MM.1S (cell line): ENCODE results near the gene RRP36.

Source experiments
- DNase-seq: peaks from one replicate; pipeline ENCODE4 v3.0.0-alpha.2; 2015
- H2AFZ ChIP-seq: fragments of 300-600 bp; sonication (generic); 2 replicates; pipeline ENCODE4 v1.6.0; 2016; ENCODE audit warnings: antibody characterized with exemption, low read length
- H3F3A ChIP-seq: fragments of 300-600 bp; sonication (generic); 2 replicates; pipeline ENCODE4 v1.6.1; 2016; ENCODE audit warnings: mild to moderate bottlenecking, antibody characterized with exemption, low read length, moderate library complexity, mixed read lengths; ENCODE audit not compliant: insufficient read depth
- H3K27ac ChIP-seq: fragments of 300-600 bp; sonication (generic); 2 replicates; pipeline ENCODE4 v1.5.1; 2016; ENCODE audit warnings: mild to moderate bottlenecking, low read length
- H3K27me3 ChIP-seq: fragments of 300-600 bp; sonication (generic); replicated peaks from 2 replicates; pipeline ENCODE4 v1.6.0; 2016; ENCODE audit warnings: low read length; ENCODE audit not compliant: insufficient read depth
- H3K36me3 ChIP-seq: fragments of 300-600 bp; sonication (generic); replicated peaks from 2 replicates; pipeline ENCODE4 v1.6.1; 2016; ENCODE audit warnings: mild to moderate bottlenecking, low read length, mixed read lengths; ENCODE audit not compliant: insufficient read depth
- H3K4me1 ChIP-seq: fragments of 300-600 bp; sonication (generic); 2 replicates; pipeline ENCODE4 v1.6.1; 2016; ENCODE audit warnings: low read length, mixed read lengths
- H3K4me2 ChIP-seq: fragments of 300-600 bp; sonication (generic); 2 replicates; pipeline ENCODE4 v1.6.0; 2016; ENCODE audit warnings: low read depth, low read length
- H3K4me3 ChIP-seq: fragments of 300-600 bp; sonication (generic); 2 replicates; pipeline ENCODE4 v1.5.1; 2016; ENCODE audit warnings: low read length, mixed read lengths
- H3K79me2 ChIP-seq: fragments of 300-600 bp; sonication (generic); 2 replicates; pipeline ENCODE4 v1.6.1; 2016; ENCODE audit warnings: mixed run types, low read length, mixed read lengths
- H3K9ac ChIP-seq: fragments of 300-600 bp; sonication (generic); 2 replicates; pipeline ENCODE4 v1.6.1; 2016; ENCODE audit warnings: low read length, mixed read lengths
- H3K9me2 ChIP-seq: fragments of 300-600 bp; sonication (generic); replicated peaks from 2 replicates; pipeline ENCODE4 v1.6.1; 2016; ENCODE audit warnings: mild to moderate bottlenecking, low read length, mixed read lengths; ENCODE audit not compliant: insufficient read depth
- H3K9me3 ChIP-seq: fragments of 300-600 bp; sonication (generic); replicated peaks from 2 replicates; pipeline ENCODE4 v1.6.1; 2016; ENCODE audit warnings: mild to moderate bottlenecking, low read length, mixed read lengths; ENCODE audit not compliant: insufficient read depth
- H4K20me1 ChIP-seq: fragments of 300-600 bp; sonication (generic); 2 replicates; pipeline ENCODE4 v1.6.1; 2016; ENCODE audit warnings: mild to moderate bottlenecking, low read length, moderate library complexity, mixed read lengths; ENCODE audit not compliant: insufficient read depth
- EZH2 ChIP-seq: fragments of 300-600 bp; sonication (generic); optimal IDR thresholded peaks from 2 replicates; pipeline ENCODE3; 2017; ENCODE audit warnings: low read depth, mild to moderate bottlenecking, antibody characterized with exemption, low read length, mixed read lengths
- EZH2phosphoT487 ChIP-seq: fragments of 300-600 bp; sonication (generic); IDR thresholded peaks from 2 replicates; pipeline ENCODE4 v1.6.1; 2018; ENCODE audit warnings: antibody characterized with exemption, low read length
- TF ChIP-seq, protein P1 (sequence below): fragments of 300-600 bp; sonication (generic); IDR thresholded peaks from 2 replicates; pipeline ENCODE4 v1.5.1; 2016; ENCODE audit warnings: antibody characterized with exemption, low read length, mixed read lengths

The RRP36 gene

DNA sequence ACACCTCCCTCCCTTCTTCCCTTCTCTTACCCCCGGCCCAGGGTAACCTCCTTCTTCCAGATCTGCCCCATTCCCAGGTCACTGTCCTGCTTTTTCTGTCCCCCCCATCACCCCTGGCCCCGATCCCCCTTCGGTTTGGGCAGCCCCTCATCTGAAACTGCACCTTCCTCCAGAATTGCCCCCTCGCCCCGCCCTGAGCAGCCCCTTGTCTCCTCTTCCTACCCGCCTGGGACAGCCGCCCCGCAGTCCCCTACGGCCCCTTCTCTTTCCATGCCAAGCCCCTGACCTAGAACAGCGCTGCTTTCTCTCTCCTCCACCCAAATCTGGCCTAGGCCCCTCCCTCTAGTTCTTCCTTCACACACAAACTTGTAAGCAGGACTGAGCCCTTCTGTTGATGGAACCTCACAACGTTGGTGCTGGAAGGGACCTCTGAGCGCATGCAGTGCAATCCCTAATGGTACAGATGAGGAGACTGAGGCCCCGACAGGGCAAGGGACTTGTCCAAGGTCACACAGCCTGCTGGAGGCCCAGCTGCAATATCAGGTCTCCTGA lies 36.4 kb upstream of the RRP36 start:
- Histone ChIP-seq H2AFZ (peak overlapping the region; percentile 76), H3K4me2 (peak overlapping the region; percentile 70), H3K27ac (no peak overlapping the region), H3K4me1 (peaks cover 4% of the 10 kb centered on the region), H3K9me2 (no peaks in the 10 kb centered on the region), H3K79me2 (peaks cover 22% of the 10 kb centered on the region), H4K20me1 (no peaks in the 10 kb centered on the region), H3K27me3 (no peaks in the 10 kb centered on the region), H3F3A (no peaks in the 10 kb centered on the region), H3K9ac (peak overlapping the region; percentile 75), H3K4me3 (peak overlapping the region; percentile 81), H3K9me3 (no peaks in the 10 kb centered on the region), H3K36me3 (no peaks in the 10 kb centered on the region)
- TF ChIP-seq EZH2 = no peak
- no peak for TF ChIP-seq EZH2phosphoT487
- TF ChIP-seq, protein P1, sequence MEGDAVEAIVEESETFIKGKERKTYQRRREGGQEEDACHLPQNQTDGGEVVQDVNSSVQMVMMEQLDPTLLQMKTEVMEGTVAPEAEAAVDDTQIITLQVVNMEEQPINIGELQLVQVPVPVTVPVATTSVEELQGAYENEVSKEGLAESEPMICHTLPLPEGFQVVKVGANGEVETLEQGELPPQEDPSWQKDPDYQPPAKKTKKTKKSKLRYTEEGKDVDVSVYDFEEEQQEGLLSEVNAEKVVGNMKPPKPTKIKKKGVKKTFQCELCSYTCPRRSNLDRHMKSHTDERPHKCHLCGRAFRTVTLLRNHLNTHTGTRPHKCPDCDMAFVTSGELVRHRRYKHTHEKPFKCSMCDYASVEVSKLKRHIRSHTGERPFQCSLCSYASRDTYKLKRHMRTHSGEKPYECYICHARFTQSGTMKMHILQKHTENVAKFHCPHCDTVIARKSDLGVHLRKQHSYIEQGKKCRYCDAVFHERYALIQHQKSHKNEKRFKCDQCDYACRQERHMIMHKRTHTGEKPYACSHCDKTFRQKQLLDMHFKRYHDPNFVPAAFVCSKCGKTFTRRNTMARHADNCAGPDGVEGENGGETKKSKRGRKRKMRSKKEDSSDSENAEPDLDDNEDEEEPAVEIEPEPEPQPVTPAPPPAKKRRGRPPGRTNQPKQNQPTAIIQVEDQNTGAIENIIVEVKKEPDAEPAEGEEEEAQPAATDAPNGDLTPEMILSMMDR = no peak
- no peak for DNase-seq

DNA sequence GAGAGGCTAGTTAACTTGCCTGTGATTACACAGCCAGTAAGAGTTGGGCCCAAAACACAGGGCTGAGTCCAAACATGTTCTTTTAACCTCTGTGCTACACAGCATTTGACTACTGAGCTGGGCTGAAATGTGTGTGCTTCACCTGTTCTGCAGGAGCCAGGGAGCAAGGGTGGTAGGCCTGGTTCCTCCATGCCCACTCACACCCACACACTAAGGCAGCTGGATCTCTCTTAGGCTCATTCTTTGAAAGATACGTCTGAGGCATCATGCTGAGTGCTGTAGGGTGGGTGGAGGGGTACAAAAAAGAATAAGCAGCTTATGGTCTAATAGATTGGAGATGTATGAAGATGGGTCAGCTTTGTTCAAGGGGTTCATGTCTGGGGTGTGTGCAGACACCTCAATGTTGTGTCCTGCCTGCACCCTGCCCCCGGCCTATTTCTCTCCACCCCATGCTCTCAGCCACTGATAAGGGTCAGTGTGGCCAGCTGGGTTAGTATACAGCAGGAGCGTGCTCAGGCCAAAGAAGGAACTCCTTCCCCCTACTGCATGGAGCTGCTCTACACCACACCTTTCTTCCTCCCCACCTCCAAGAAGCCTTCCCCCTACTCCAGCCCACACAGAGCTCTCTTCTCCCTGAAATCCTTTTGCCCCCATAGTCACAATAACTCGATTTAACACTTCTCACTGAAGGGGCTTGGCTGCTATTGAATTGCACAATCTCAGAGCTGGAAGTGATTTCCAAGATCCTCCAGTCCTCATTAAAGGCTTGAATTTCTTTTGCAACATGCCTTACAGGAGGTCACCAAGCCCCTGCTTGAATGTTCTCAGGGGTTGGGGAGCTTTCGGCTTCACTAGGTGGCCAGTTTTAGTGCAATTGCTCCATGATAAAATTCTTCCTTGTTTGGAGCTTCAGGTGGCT lies 33.6 kb upstream of the RRP36 start:
- H4K20me1 ChIP-seq = no peaks in the 10 kb centered on the region
- peaks cover 22% of the 10 kb centered on the region for H3K79me2 ChIP-seq
- no peaks in the 10 kb centered on the region for H3K9me2 ChIP-seq
- H3K4me3 ChIP-seq = no peak overlapping the region
- no peak overlapping the region for H3K27ac ChIP-seq
- H3K9ac ChIP-seq = no peak overlapping the region
- no peaks in the 10 kb centered on the region for H3K9me3 ChIP-seq
- no peak overlapping the region for H2AFZ ChIP-seq
- no peak overlapping the region for H3K4me2 ChIP-seq
- H3F3A ChIP-seq = no peaks in the 10 kb centered on the region
- no peak for TF ChIP-seq EZH2phosphoT487
- no peak for TF ChIP-seq EZH2
- TF ChIP-seq, protein P1 = no peak
- no peaks in the 10 kb centered on the region for H3K36me3 ChIP-seq
- H3K27me3 ChIP-seq = no peaks in the 10 kb centered on the region
- no peak for DNase-seq
- peaks cover 3% of the 10 kb centered on the region; the same call in 1 of the 2 replicates for H3K4me1 ChIP-seq

DNA sequence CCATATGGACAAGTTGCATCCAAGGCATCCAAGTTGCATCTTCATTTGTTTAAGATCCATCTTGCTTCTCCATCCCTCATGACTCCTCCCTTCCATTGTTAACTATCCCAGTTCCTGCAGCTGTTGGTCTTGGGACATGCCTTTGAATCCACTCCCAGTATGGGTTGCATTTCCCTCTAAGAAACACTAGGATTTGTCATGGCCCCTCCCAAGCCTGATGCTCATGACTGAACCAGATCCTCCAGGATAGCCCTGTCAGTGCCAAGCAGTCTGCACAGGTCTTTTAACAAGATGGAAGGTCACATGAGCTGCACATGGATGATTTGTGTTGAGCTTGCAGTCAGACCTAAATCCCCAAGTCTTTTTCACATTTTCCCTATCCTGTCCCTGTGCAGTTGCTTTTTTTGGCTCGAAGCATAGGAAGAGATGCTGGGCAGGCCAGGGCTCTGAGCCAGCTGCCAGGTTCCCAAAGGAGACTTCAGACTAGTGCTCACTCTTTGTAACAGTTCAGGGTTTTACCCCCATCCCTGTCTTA lies 32.9 kb upstream of the RRP36 start:
- H3K9ac ChIP-seq = no peak overlapping the region
- no peaks in the 10 kb centered on the region for H3K9me2 ChIP-seq
- H3K9me3 ChIP-seq = no peaks in the 10 kb centered on the region
- H2AFZ ChIP-seq = no peak overlapping the region
- H4K20me1 ChIP-seq = no peaks in the 10 kb centered on the region
- peaks cover 22% of the 10 kb centered on the region for H3K79me2 ChIP-seq
- H3K4me2 ChIP-seq = no peak overlapping the region
- H3K27me3 ChIP-seq = no peaks in the 10 kb centered on the region
- TF ChIP-seq EZH2 (no peak), EZH2phosphoT487 (no peak)
- TF ChIP-seq, protein P1 = no peak
- no peak overlapping the region for H3K27ac ChIP-seq
- no peaks in the 10 kb centered on the region for H3F3A ChIP-seq
- no peaks in the 10 kb centered on the region for H3K36me3 ChIP-seq
- no peak overlapping the region for H3K4me3 ChIP-seq
- no peak for DNase-seq
- peaks cover 3% of the 10 kb centered on the region; the same call in 1 of the 2 replicates for H3K4me1 ChIP-seq
